ENCODE measurements around the gene PDXDC1. TPM values are rescaled to one million over a fixed set of nuclear protein-coding genes. Genes with fewer than 3 reads are reported as not detected.
A peak's percentile ranks its signal among the peaks of the same experiment; 100 is the strongest.
"Not testable (repeated sequence)": the region's sequence is repeated elsewhere in the genome, so short reads cannot be mapped to it uniquely, and the experiment has no call there.

Gene PDXDC1, protein sequence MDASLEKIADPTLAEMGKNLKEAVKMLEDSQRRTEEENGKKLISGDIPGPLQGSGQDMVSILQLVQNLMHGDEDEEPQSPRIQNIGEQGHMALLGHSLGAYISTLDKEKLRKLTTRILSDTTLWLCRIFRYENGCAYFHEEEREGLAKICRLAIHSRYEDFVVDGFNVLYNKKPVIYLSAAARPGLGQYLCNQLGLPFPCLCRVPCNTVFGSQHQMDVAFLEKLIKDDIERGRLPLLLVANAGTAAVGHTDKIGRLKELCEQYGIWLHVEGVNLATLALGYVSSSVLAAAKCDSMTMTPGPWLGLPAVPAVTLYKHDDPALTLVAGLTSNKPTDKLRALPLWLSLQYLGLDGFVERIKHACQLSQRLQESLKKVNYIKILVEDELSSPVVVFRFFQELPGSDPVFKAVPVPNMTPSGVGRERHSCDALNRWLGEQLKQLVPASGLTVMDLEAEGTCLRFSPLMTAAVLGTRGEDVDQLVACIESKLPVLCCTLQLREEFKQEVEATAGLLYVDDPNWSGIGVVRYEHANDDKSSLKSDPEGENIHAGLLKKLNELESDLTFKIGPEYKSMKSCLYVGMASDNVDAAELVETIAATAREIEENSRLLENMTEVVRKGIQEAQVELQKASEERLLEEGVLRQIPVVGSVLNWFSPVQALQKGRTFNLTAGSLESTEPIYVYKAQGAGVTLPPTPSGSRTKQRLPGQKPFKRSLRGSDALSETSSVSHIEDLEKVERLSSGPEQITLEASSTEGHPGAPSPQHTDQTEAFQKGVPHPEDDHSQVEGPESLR
- polyA plus RNA-seq (2011; rRNA removed) (68.6 and 82.2 TPM in 2 replicates), polyA minus RNA-seq (2011; rRNA and poly(A)+ RNA removed) (66.3 and 74.5 TPM in 2 replicates)

GRCh38 chr16:14974656-14975417, at the start of gene PDXDC1:
Gene PDXDC1 (plus strand): TSS chr16:14975026. CDS start chr16:14975200, 174 bp downstream.
- peak; percentile 46 for DNase-seq (ENCODE audit: low read depth)
- H3K36me3 ChIP-seq (ENCODE audit: control insufficient read depth, insufficient read depth, low read length); H3K27me3 ChIP-seq (ENCODE audit: control insufficient read depth, insufficient read depth, low read length); CTCF ChIA-PET: not testable (repeated sequence)
- POLR2A ChIA-PET: interaction anchor here (0.6 kb wide), 1 partner anchor 40 kb away, joined by 3 read pairs; no protein-coding TSS in a partner anchor
- peak within 1 kb of the TSS; percentile 98 for H3K4me3 ChIP-seq (ENCODE audit: low read depth, low read length)

GRCh38 chr16:14928064-14928714, 46.6 kb upstream of the PDXDC1 start:
- DNase-seq (ENCODE audit: low read depth); H3K27me3 ChIP-seq (ENCODE audit: control insufficient read depth, insufficient read depth, low read length); POLR2A ChIA-PET; H3K36me3 ChIP-seq (ENCODE audit: control insufficient read depth, insufficient read depth, low read length); H3K4me3 ChIP-seq (ENCODE audit: low read depth, low read length); CTCF ChIA-PET: not testable (repeated sequence)

DNA sequence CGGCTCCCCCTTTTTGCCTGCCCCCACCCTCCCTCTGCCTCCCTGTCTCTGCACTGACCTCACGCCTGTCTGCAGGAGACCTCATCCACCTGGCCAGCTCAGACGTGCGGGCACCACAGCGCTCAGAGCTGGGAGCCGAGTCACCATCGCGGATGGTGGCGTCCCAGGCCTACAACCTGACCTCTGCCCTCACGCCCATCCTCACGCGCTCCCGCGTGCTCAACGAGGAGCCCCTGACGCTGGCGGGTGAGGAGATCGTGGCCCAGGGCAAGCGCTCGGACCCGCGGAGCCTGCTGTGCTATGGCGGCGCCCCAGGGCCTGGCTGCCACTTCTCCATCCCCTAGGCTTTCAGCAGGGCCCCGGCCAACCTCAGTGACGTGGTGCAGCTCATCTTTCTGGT, 45.6 kb upstream of the PDXDC1 start:
- H3K27me3 ChIP-seq (ENCODE audit: control insufficient read depth, insufficient read depth, low read length); H3K4me3 ChIP-seq (ENCODE audit: low read depth, low read length); DNase-seq (ENCODE audit: low read depth); H3K36me3 ChIP-seq (ENCODE audit: control insufficient read depth, insufficient read depth, low read length); POLR2A ChIA-PET; CTCF ChIA-PET: not testable (repeated sequence)

GRCh38 chr16:14930246-14930645, 44.6 kb upstream of the PDXDC1 start:
- H3K4me3 ChIP-seq (ENCODE audit: low read depth, low read length); H3K36me3 ChIP-seq (ENCODE audit: control insufficient read depth, insufficient read depth, low read length); CTCF ChIA-PET; POLR2A ChIA-PET; H3K27me3 ChIP-seq (ENCODE audit: control insufficient read depth, insufficient read depth, low read length); DNase-seq (ENCODE audit: low read depth): not testable (repeated sequence)

- H3K27me3 ChIP-seq (ENCODE audit: control insufficient read depth, insufficient read depth, low read length); H3K4me3 ChIP-seq (ENCODE audit: low read depth, low read length); DNase-seq (ENCODE audit: low read depth); CTCF ChIA-PET; POLR2A ChIA-PET; H3K36me3 ChIP-seq (ENCODE audit: control insufficient read depth, insufficient read depth, low read length): not testable (repeated sequence)
Measured at GRCh38 chr16:14930971-14931370, 43.9 kb upstream of the PDXDC1 start.

DNA sequence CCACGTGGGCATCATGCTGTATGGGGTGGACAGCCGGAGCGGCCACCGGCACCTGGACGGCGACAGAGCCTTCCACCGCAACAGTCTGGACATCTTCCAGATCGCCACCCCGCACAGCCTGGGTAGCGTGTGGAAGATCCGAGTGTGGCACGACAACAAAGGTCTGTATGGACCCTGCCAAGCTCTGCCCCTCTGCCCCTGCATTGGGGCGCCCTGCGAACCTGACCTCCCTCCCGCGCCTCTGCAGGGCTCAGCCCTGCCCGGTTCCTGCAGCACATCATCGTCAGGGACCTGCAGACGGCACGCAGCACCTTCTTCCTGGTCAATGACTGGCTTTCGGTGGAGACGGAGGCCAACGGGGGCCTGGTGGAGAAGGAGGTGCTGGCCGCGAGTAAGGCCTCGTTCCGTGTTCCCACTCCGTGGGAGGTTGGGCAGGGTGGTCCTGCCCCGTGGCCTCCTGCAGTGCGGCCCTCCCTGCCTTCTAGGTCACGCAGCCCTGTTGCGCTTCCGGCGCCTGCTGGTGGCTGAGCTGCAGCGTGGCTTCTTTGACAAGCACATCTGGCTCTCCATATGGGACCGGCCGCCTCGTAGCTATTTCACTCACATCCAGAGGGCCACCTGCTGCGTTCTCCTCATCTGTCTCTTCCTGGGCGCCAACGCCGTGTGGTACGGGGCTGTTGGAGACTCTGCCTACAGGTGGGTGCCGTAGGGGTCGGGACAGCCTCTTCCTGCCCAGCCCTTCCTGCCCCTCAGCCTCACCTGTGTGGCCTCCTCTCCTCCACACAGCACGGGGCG, 42.0 kb upstream of the PDXDC1 start:
- DNase-seq (ENCODE audit: low read depth); CTCF ChIA-PET; POLR2A ChIA-PET: not testable (repeated sequence)

DNA sequence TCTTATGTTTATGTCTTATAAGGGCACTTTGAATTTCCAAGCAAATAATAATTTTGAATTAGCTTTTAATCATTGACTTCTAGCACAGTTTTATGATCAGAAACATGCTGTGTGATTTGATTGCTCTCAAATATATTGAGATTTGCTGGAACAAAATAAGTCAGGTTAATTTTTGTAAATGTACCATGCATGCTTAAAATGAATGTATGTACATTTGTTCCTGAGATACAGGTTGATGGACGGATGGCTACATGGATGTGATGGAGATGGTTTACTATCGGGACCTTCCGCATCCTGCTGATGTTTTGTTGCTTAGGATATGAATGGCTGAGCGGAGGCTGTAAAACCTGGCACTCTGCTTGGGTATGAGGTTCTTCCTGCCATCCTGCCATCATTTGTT, 37.7 kb upstream of the PDXDC1 start, which contains the start of gene NPIPA1:
TSS of gene NPIPA1 (plus strand) at position 301 of the 400 bp plus-strand sequence. CDS start at position 301, 0 bp downstream.
- H3K4me3 ChIP-seq (ENCODE audit: low read depth, low read length); POLR2A ChIA-PET; H3K36me3 ChIP-seq (ENCODE audit: control insufficient read depth, insufficient read depth, low read length); DNase-seq (ENCODE audit: low read depth); CTCF ChIA-PET; H3K27me3 ChIP-seq (ENCODE audit: control insufficient read depth, insufficient read depth, low read length): not testable (repeated sequence)

More for the DNA sequence above, 42.0 kb upstream of the PDXDC1 start:
- H3K4me3 ChIP-seq (ENCODE audit: low read depth, low read length); H3K27me3 ChIP-seq (ENCODE audit: control insufficient read depth, insufficient read depth, low read length); H3K36me3 ChIP-seq (ENCODE audit: control insufficient read depth, insufficient read depth, low read length): not testable (repeated sequence)

- H3K27me3 ChIP-seq (ENCODE audit: control insufficient read depth, insufficient read depth, low read length); H3K4me3 ChIP-seq (ENCODE audit: low read depth, low read length); POLR2A ChIA-PET: not testable (repeated sequence)
Measured at GRCh38 chr16:14937994-14938393, 36.8 kb upstream of the PDXDC1 start.

GRCh38 chr16:14942686-14943085, 32.1 kb upstream of the PDXDC1 start:
- POLR2A ChIA-PET; H3K36me3 ChIP-seq (ENCODE audit: control insufficient read depth, insufficient read depth, low read length); DNase-seq (ENCODE audit: low read depth); H3K27me3 ChIP-seq (ENCODE audit: control insufficient read depth, insufficient read depth, low read length); H3K4me3 ChIP-seq (ENCODE audit: low read depth, low read length); CTCF ChIA-PET: not testable (repeated sequence)

More at GRCh38 chr16:14937994-14938393, 36.8 kb upstream of the PDXDC1 start:
- CTCF ChIA-PET; H3K36me3 ChIP-seq (ENCODE audit: control insufficient read depth, insufficient read depth, low read length); DNase-seq (ENCODE audit: low read depth): not testable (repeated sequence)

Measured in BJ (cell line).